K562 (cell line): ENCODE data around the gene LST1. TPM values are rescaled to one million over a fixed set of nuclear protein-coding genes. Genes with fewer than 3 reads are reported as not detected.
A peak's percentile ranks its signal among the peaks of the same experiment; 100 is the strongest.

Experiments used
- ATAC-seq: fragments of 200-7000 bp; cut with Tn5 transposase; 3 replicates; pipeline ENCODE4 v1.9.1; 2020; ENCODE audit warnings: moderate library complexity
- BruUV-seq: library from RNA; stranded (reverse); fragments of 400-500 nt; replicated peaks from 2 replicates; lab custom pipeline; 2021; lab: Mats Ljungman, UMichigan
- CTCF ChIA-PET: fragments of 300-600 bp; formaldehyde crosslinking; extraction: SDS; loops from one replicate; lab custom pipeline; 2021; ENCODE audit warnings: low intra/inter-chr PET ratio; lab: Yijun Ruan, JAX
- POLR2A ChIA-PET: fragments of 300-600, 350-650 bp; sonication (Branson Sonifier 250); formaldehyde crosslinking; extraction: SDS; loops from one replicate; lab custom pipeline; 2021; ENCODE audit warnings: antibody characterized with exemption, inconsistent platforms; lab: Yijun Ruan, JAX
- DNase-seq, 4 experiments: peaks; one replicate each; pipeline versions ENCODE4 v3.0.0 to v3.0.0-alpha.2; 2011 to 2018; ENCODE audit warnings: low spot score in 3 of 4, mixed read lengths in 3 of 4; ENCODE audit errors: extremely low read depth in 1 of 4
- FAIRE-seq: peaks from 2 replicates; lab custom pipeline; 2011; peaks lifted over from hg19 to GRCh38; lab: Jason Lieb, UNC
- H2AFZ ChIP-seq: 2 replicates; pipeline ENCODE4 v1.6.0; 2011; ENCODE audit warnings: low read depth, low read length, control low read depth, inconsistent platforms
- H3K27ac ChIP-seq: fragments of 200-600 bp; 3 replicates; pipeline ENCODE4 v1.8.0; 2011; ENCODE audit warnings: low read depth, mild to moderate bottlenecking, control low read depth, inconsistent platforms, low read length, moderate library complexity, mixed read lengths; ENCODE audit errors: extremely low read depth
- H3K27me3 ChIP-seq, 2 experiments: fragments of 300-600 bp in 1 of 2; 2 replicates in 1 of 2; 3 replicates in 1 of 2; pipeline versions ENCODE4 v1.6.0 to v1.8.0; 2011; ENCODE audit warnings: inconsistent platforms in 2 of 2, low read length in 2 of 2, mild to moderate bottlenecking in 1 of 2, mixed read lengths in 1 of 2, moderate library complexity in 1 of 2; ENCODE audit not compliant: control insufficient read depth in 2 of 2, insufficient read depth in 2 of 2
- H3K36me3 ChIP-seq: fragments of 300-600 bp; 3 replicates; pipeline ENCODE4 v1.8.0; 2011; ENCODE audit warnings: mild to moderate bottlenecking, low read length, inconsistent platforms; ENCODE audit not compliant: control insufficient read depth, insufficient read depth
- H3K4me1 ChIP-seq, 2 experiments: fragments of 200-600 bp in 1 of 2; replicated peaks in 1 of 2; 2 replicates in 1 of 2; 3 replicates in 1 of 2; pipeline versions ENCODE4 v1.5.1 to v1.8.0; 2011; ENCODE audit warnings: inconsistent platforms in 2 of 2, low read length in 2 of 2, mild to moderate bottlenecking in 1 of 2, mixed read lengths in 1 of 2, moderate library complexity in 1 of 2; ENCODE audit not compliant: control insufficient read depth in 2 of 2, insufficient read depth in 2 of 2
- H3K4me2 ChIP-seq: 2 replicates; pipeline ENCODE4 v1.6.1; 2011; ENCODE audit warnings: low read length, control low read depth, inconsistent platforms, mixed read lengths; ENCODE audit not compliant: insufficient read depth
- H3K4me3 ChIP-seq: fragments of 200-600 bp; sonication (generic), shearing (Covaris generic); 2 replicates; pipeline ENCODE4 v1.5.1; 2016; ENCODE audit warnings: control low read depth, inconsistent platforms
- H3K79me2 ChIP-seq: fragments of 200-600 bp; 3 replicates; pipeline ENCODE4 v1.8.0; 2011; ENCODE audit warnings: low read length, inconsistent platforms; ENCODE audit not compliant: control insufficient read depth, insufficient read depth
- H3K9ac ChIP-seq, 2 experiments: 2 replicates each; pipeline versions ENCODE4 v1.6.0 to v1.6.1; 2011; ENCODE audit warnings: low read depth in 2 of 2, low read length in 2 of 2, control low read depth in 1 of 2, inconsistent platforms in 1 of 2, mild to moderate bottlenecking in 1 of 2, mixed read lengths in 1 of 2; ENCODE audit not compliant: insufficient read depth in 1 of 2
- H3K9me1 ChIP-seq: one replicate; pipeline ENCODE4 v1.6.0; 2011; ENCODE audit warnings: inconsistent platforms, mild to moderate bottlenecking, low read length, moderate library complexity; ENCODE audit not compliant: control insufficient read depth, insufficient read depth
- H3K9me3 ChIP-seq: replicated peaks from 2 replicates; pipeline ENCODE4 v1.5.1; 2011; ENCODE audit warnings: low read depth, low read length, inconsistent platforms; ENCODE audit not compliant: control insufficient read depth, insufficient read depth
- H4K20me1 ChIP-seq: replicated peaks from 2 replicates; pipeline ENCODE4 v1.6.1; 2011; ENCODE audit warnings: low read length, inconsistent platforms, mixed read lengths; ENCODE audit not compliant: control insufficient read depth, insufficient read depth
- AFF4 ChIP-seq: sonication (generic); formaldehyde crosslinking; IDR thresholded peaks from 2 replicates; pipeline ENCODE4 v1.8.0; 2023; ENCODE audit warnings: mild to moderate bottlenecking, missing genetic modification reagents
- ARID4B ChIP-seq: sonication (generic); formaldehyde crosslinking; IDR thresholded peaks from 2 replicates; pipeline ENCODE4 v1.8.0; 2022; ENCODE audit warnings: mild to moderate bottlenecking, missing genetic modification reagents
- CAMTA2 ChIP-seq: fragments of 250-450 bp; sonication (Bioruptor Pico); conservative IDR thresholded peaks from 2 replicates; pipeline ENCODE4 v1.5.1; 2022
- CCNT2 ChIP-seq: IDR thresholded peaks from 2 replicates; pipeline ENCODE4 v1.6.1; 2011; ENCODE audit warnings: borderline replicate concordance, low read depth, mild to moderate bottlenecking, moderate library complexity, mixed read lengths, low read length; ENCODE audit not compliant: insufficient read length; ENCODE audit errors: extremely low read depth
- E2F3 ChIP-seq: fragments of 250-450 bp; sonication (Bioruptor Pico); IDR thresholded peaks from 2 replicates; pipeline ENCODE4 v1.4.0; 2020; ENCODE audit warnings: mild to moderate bottlenecking
- FOXJ2 ChIP-seq: fragments of 200-800 bp; sonication (Bioruptor generic); IDR thresholded peaks from 2 replicates; pipeline ENCODE4 v1.6.1; 2016; ENCODE audit warnings: missing genetic modification characterization, missing compliant biosample characterization
- NR2C1 ChIP-seq, 2 experiments: fragments of 450-650 bp; IDR thresholded peaks; 2 replicates each; pipeline ENCODE4 v1.6.1; 2017; ENCODE audit warnings: mild to moderate bottlenecking in 2 of 2, antibody characterized with exemption in 1 of 2, inconsistent platforms in 1 of 2, missing compliant biosample characterization in 1 of 2, missing genetic modification characterization in 1 of 2
- POLR2AphosphoS5 ChIP-seq: IDR thresholded peaks from 2 replicates; pipeline ENCODE4 v1.6.1; 2011; ENCODE audit warnings: mild to moderate bottlenecking, low read depth, low read length, moderate library complexity; ENCODE audit not compliant: control insufficient read depth, insufficient read depth
- RBFOX2 ChIP-seq: fragments of 200-400 bp; formaldehyde crosslinking; IDR thresholded peaks from 2 replicates; pipeline ENCODE4 v1.6.1; 2017; ENCODE audit warnings: low read depth, mild to moderate bottlenecking, low read length, moderate library complexity
- SUPT5H ChIP-seq: fragments of 450-650 bp; IDR thresholded peaks from 2 replicates; pipeline ENCODE4 v1.6.1; 2016
- ZBTB2 ChIP-seq: fragments of 450-650 bp; IDR thresholded peaks from 2 replicates; pipeline ENCODE4 v1.6.1; 2016; ENCODE audit warnings: antibody characterized with exemption
- ZNF583 ChIP-seq: fragments of 250-450 bp; sonication (Bioruptor Pico); IDR thresholded peaks from 2 replicates; pipeline ENCODE4 v1.4.0; 2020
- WGBS: fragments of 100-300 bp; shearing (Covaris generic); methylation state at CpG from one replicate; pipeline ENCODE4 v1.1.6; 2016; ENCODE audit warnings: low coverage, mixed read lengths; ENCODE audit not compliant: insufficient coverage; ENCODE audit errors: missing lambda C conversion rate; 5-methylcytosine and 5-hydroxymethylcytosine counted together
- in situ Hi-C: fragments of 300-500 bp; cut with MboI; formaldehyde crosslinking; loops from 4 replicates; pipeline ENCODE4 v1.15.0; 2018; ENCODE audit warnings: inconsistent platforms, mixed read lengths
- intact Hi-C: fragments of 100-400 bp; cut with micrococcal nuclease; formaldehyde crosslinking; loops from 2 replicates; pipeline ENCODE4 v1.14.2; 2022
- polyA plus RNA-seq, 8 experiments: library from polyadenylated mRNA; depleted of rRNA in 4 of 8; stranded (reverse) in 5 of 8; unstranded in 3 of 8; fragments of >200 nt; fragmentation: Nextera tagmentation in 2 of 8; fragmentation: Illumina TruSeq in 1 of 8; extraction: Ambion mirVana in 2 of 8; extraction: Trizol in 1 of 8; gene quantifications; 2 replicates each; pipeline versions ENCODE4 v1.2.1 to v1.2.3, GENCODE V29; 2011 to 2014; ENCODE audit warnings: inconsistent platforms in 1 of 8, missing spikeins in 1 of 8
- total RNA-seq, 7 experiments: library from RNA; depleted of rRNA in 6 of 7; stranded (reverse); fragments of >200 nt in 6 of 7; fragmentation: Illumina TruSeq in 2 of 7; extraction: Trizol in 2 of 7; gene quantifications; 2 replicates each; pipeline versions ENCODE4 v1.2.1 to v1.2.3, GENCODE V29; 2011 to 2021; ENCODE audit warnings: low replicate concordance in 1 of 7

LST1 gene
- total and polyA plus RNA-seq, 9 of the 15 experiments (the other 6 are each of a cell fraction or from before 2014, with no cell fraction given) = 0.82 to 7.8 (median 1.7) TPM

- BruUV-seq = no TSS peak
- Histone ChIP-seq H3K4me1 (peaks cover 3 to 27% of the 10 kb centered on the region in 2 experiments; a peak in 4 of 5 replicates), H3K36me3 (peaks cover 98% of the 10 kb centered on the region), H3K4me3 (no peak overlapping the region), H2AFZ (no peak overlapping the region), H3K9ac (0 out of 4 replicates have a peak overlapping the region, but pooled peaks of 1 of the 2 experiments have one; percentile 29), H3K9me3 (no peaks in the 10 kb centered on the region), H3K27me3 (no peaks in the 10 kb centered on the region), H3K9me1 (no peaks in the 10 kb centered on the region), H3K27ac (no peak overlapping the region; the same call in 2 of the 3 replicates), H3K79me2 (peaks cover 9% of the 10 kb centered on the region; the same call in 1 of the 3 replicates), H3K4me2 (no peak overlapping the region), H4K20me1 (peaks cover 27% of the 10 kb centered on the region)
- ChIA-PET POLR2A (interaction anchor here (0.8 to 14.8 kb wide), 6 partner anchors 8 to 137 kb away, joined by 3 to 274 read pairs (median 48); partner anchors contain the start of genes APOM, BAG6, GPANK1 and PRRC2A), CTCF (no interaction called here)
- DNase-seq (no peak), FAIRE-seq (no peak), ATAC-seq (no peak)
- in situ Hi-C loops = no loop called here
- 90% methylated on average over 7 of the region's 7 CpGs for WGBS
- intact Hi-C loops = no loop called here
- TF ChIP-seq ZBTB2 (no peak), CCNT2 (no peak), SUPT5H (peak; percentile 40; the same call in 1 of the 2 replicates), FOXJ2 (tag) (no peak), E2F3 (CRISPR knock-in tag) (no peak), CAMTA2 (no peak), NR2C1 (IDR thresholded peaks at IDR 0.05) (no peak), NR2C1 (tag; IDR thresholded peaks at IDR 0.05) (no peak), RBFOX2 (peak; percentile 55), POLR2AphosphoS5 (peak; percentile 50), ARID4B (no peak), ZNF583 (CRISPR knock-in tag) (no peak), AFF4 (CRISPR knock-in tag) (no peak)
Measured at GRCh38 chr6:31633447-31633846, 47.4 kb downstream of the LST1 start.
